Right lobe of liver (tissue), 6 donors: ENCODE results near the gene PIGBOS1. TPM values are rescaled to one million over a fixed set of nuclear protein-coding genes. Genes with fewer than 3 reads are reported as not detected.
"Not testable (repeated sequence)": the region's sequence is repeated elsewhere in the genome, so short reads cannot be mapped to it uniquely, and the experiment has no call there.

Experiments
- ATAC-seq, 4 donors: fragments of 200-7000 bp; cut with Tn5 transposase; one replicate each; pipeline ENCODE4 v1.9.1; 2020; ENCODE audit warnings: mild to moderate bottlenecking in 4 of 4, moderate library complexity in 4 of 4
- DNase-seq, 3 donors: peaks; one replicate each; pipeline ENCODE4 v3.0.0-alpha.2; 2020
- H3K27ac ChIP-seq, 3 donors: fragments of 200-600 bp; one replicate each; pipeline ENCODE4 v1.8.0; 2022
- H3K27me3 ChIP-seq, 2 donors: fragments of 200-600 bp; one replicate each; pipeline ENCODE4 v1.8.0; 2022
- H3K36me3 ChIP-seq, 4 donors: fragments of 200-600 bp; sonication (generic) in 1 of 4; one replicate each; pipeline versions ENCODE4 v1.5.1 to v1.8.0; 2017 to 2022; ENCODE audit warnings: control low read depth in 1 of 4
- H3K4me1 ChIP-seq, 4 donors: fragments of 200-600 bp; sonication (generic) in 1 of 4; one replicate each; pipeline versions ENCODE4 v1.5.1 to v1.8.0; 2017 to 2022; ENCODE audit warnings: control low read depth in 1 of 4
- H3K4me3 ChIP-seq, 3 donors: fragments of 200-600 bp; one replicate each; pipeline ENCODE4 v1.8.0; 2022
- H3K9me3 ChIP-seq, 4 donors: fragments of 200-600 bp; sonication (generic) in 1 of 4; one replicate each; pipeline versions ENCODE4 v1.5.1 to v1.8.0; 2017 to 2022; ENCODE audit warnings: control low read depth in 1 of 4
- POLR2A ChIP-seq: fragments of 450-650 bp; IDR thresholded peaks from one replicate; pipeline ENCODE4 v1.6.1; 2017; ENCODE audit warnings: antibody characterized with exemption, mild to moderate bottlenecking
- WGBS: methylation state at CpG from one replicate; pipeline ENCODE4 v1.1.6; 2018; ENCODE audit warnings: low coverage, low lambda C conversion rate; ENCODE audit not compliant: insufficient coverage; ENCODE audit errors: missing lambda C conversion rate; 5-methylcytosine and 5-hydroxymethylcytosine counted together
- intact Hi-C, 2 donors: fragments of 100-400 bp; cut with DNase I; formaldehyde crosslinking; loops; one replicate each; pipeline versions ENCODE4 v1.11.2 to v1.14.1; 2022
- total RNA-seq, 6 experiments: library from RNA; depleted of rRNA in 2 of 6; stranded (reverse); fragments of >200 nt in 2 of 6; fragmentation: NEBNext Ultra II Directional in 3 of 6; extraction: Animal tissue kit (Norgen Biotek cat#: 25700) in 3 of 6; gene quantifications; one replicate each; pipeline versions ENCODE4 v1.1.0 to v1.2.4, GENCODE V29; 2016 to 2023
- TF ChIP-seq, protein P1 (sequence below), 4 donors: fragments of 200-600 bp in 3 of 4; fragments of 450-650 bp in 1 of 4; IDR thresholded peaks; one replicate each; pipeline versions ENCODE4 v1.5.1 to v1.8.0; 2016 to 2022; ENCODE audit warnings: antibody characterized with exemption in 4 of 4, mild to moderate bottlenecking in 2 of 4
- donor health status: DM: no; HTN: yes; CAD: no.
- donor health status: DM: no; HTN: no; CAD: no.
- donor health status: DM: no; HTN: no; CAD: no.
- donor health status: DM: no; HTN: yes; CAD: no.
- donor health status: DM: no; HTN: yes; CAD: no.

Gene PIGBOS1
- total RNA-seq, 6 experiments from 2014 or later, result 4.2 to 36.1 (median 5.8) TPM

GRCh38 chr15:55320238-55320550, 1.3 kb upstream of the PIGBOS1 start:
- H3K4me1 ChIP-seq, result peaks cover 0 to 13% (median 0%) of the 10 kb centered on the region in 4 donors
- H3K36me3 ChIP-seq, result no peaks in the 10 kb centered on the region
- 29% methylated on average over 2 of the region's 2 CpGs for WGBS
- ATAC-seq, result no peak
- no peak overlapping the region for H3K27ac ChIP-seq
- no peaks in the 10 kb centered on the region for H3K27me3 ChIP-seq
- TF ChIP-seq POLR2A, result no peak
- TF ChIP-seq, protein P1, sequence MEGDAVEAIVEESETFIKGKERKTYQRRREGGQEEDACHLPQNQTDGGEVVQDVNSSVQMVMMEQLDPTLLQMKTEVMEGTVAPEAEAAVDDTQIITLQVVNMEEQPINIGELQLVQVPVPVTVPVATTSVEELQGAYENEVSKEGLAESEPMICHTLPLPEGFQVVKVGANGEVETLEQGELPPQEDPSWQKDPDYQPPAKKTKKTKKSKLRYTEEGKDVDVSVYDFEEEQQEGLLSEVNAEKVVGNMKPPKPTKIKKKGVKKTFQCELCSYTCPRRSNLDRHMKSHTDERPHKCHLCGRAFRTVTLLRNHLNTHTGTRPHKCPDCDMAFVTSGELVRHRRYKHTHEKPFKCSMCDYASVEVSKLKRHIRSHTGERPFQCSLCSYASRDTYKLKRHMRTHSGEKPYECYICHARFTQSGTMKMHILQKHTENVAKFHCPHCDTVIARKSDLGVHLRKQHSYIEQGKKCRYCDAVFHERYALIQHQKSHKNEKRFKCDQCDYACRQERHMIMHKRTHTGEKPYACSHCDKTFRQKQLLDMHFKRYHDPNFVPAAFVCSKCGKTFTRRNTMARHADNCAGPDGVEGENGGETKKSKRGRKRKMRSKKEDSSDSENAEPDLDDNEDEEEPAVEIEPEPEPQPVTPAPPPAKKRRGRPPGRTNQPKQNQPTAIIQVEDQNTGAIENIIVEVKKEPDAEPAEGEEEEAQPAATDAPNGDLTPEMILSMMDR (IDR thresholded peaks at IDR 0.05), result no peak
- H3K9me3 ChIP-seq, result no peaks in the 10 kb centered on the region
- intact Hi-C loops, result no loop called here
- no peak overlapping the region for H3K4me3 ChIP-seq
- no peak for DNase-seq

DNA sequence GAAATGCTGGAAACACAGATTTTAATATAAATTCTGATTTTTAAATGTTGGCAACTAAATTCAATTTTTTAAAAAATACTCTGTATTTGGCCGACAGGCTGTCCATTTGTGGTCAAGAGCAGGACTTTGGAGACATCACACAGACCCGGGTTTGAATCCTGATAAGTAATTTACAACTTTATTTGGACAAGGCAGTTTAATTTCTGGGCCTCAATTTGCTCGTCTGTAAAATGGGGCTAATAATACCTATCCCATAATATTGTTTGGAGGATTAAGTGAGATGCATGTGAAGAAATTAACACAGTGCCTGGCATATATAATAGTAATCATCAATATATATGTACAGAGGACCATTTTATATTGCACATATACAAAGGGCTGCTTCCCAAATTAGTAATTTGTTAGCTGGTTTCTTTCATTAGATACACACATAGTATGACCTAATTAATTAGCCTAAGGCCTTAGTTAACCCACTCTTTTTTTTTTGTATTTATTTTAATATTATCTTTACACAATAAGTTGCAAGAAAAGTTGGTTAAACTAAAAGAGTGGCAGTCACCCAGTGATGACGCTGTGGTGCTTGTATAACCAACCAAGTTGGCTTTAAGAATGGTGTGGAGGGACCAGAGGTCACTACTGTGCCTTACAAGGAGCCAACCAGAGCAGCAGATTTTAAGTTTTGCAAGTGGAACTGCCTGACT, 764 bp upstream of the PIGBOS1 start:
- ATAC-seq (peak in 2 of 4 donors; percentile 12 to 45), DNase-seq (no peak)
- no peak for TF ChIP-seq POLR2A
- TF ChIP-seq, protein P1 (IDR thresholded peaks at IDR 0.05), result no peak
- H3K4me1 ChIP-seq, result peaks cover 0 to 13% (median 0%) of the 10 kb centered on the region in 4 donors
- no peaks in the 10 kb centered on the region for H3K9me3 ChIP-seq
- peak overlapping the region in 2 of 3 donors; percentile 93 to 95 for H3K27ac ChIP-seq
- no peaks in the 10 kb centered on the region for H3K36me3 ChIP-seq
- intact Hi-C loops, result no loop called here
- 43% methylated on average over 4 of the region's 4 CpGs for WGBS
- no peaks in the 10 kb centered on the region for H3K27me3 ChIP-seq
- H3K4me3 ChIP-seq, result peak overlapping the region; percentile 63 to 78 (median 77)

- H3K27me3 ChIP-seq, ATAC-seq, H3K4me1 ChIP-seq, H3K9me3 ChIP-seq, intact Hi-C loops, H3K4me3 ChIP-seq, H3K27ac ChIP-seq, DNase-seq, H3K36me3 ChIP-seq: not testable (repeated sequence)
- no CpG with 5 or more reads among the region's 32 CpGs for WGBS
These were observed 16.1 kb downstream of the PIGBOS1 start for GRCh38 chr15:55302801-55303200.

DNA sequence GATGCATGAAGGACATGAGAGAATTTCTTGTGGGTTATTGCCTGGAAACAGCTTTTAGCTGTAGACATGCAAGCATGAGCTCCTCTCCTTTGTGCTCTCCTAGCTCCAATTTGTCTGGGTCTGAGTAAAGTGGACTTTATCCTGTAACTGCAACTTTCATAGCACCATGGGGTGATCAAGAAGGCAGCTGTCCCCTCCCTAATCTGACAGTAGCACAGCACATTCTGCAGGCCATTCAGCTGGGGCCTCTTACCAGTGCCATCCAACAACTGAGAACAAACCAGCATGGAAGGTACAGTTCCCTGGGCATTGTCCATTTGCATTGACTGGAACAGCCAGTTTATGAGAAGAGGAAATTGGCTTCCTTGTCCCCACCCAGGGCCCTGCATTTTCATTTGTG, 21.6 kb downstream of the PIGBOS1 start:
- no peak for TF ChIP-seq POLR2A
- TF ChIP-seq, protein P1 (IDR thresholded peaks at IDR 0.05), result no peak
- H3K4me1 ChIP-seq, result no peaks in the 10 kb centered on the region
- DNase-seq (no peak), ATAC-seq (no peak)
- H3K27me3 ChIP-seq, result no peaks in the 10 kb centered on the region
- H3K4me3 ChIP-seq, result no peak overlapping the region
- H3K9me3 ChIP-seq, result no peaks in the 10 kb centered on the region
- H3K36me3 ChIP-seq, result no peaks in the 10 kb centered on the region
- intact Hi-C loops, result no loop called here
- H3K27ac ChIP-seq, result no peak overlapping the region

- DNase-seq (peak; percentile 85 to 88 (median 88)), ATAC-seq (peak; percentile 82 to 89 (median 84))
- TF ChIP-seq, protein P1 (IDR thresholded peaks at IDR 0.05), result peak; percentile 84 to 96 (median 92)
- TF ChIP-seq POLR2A, result no peak
- H3K4me1 ChIP-seq, result peaks cover 0 to 16% (median 3%) of the 10 kb centered on the region in 4 donors
- peak overlapping the region; percentile 77 to 95 (median 93) for H3K27ac ChIP-seq
- no peaks in the 10 kb centered on the region for H3K36me3 ChIP-seq
- intact Hi-C loops, result no loop called here
- no peaks in the 10 kb centered on the region for H3K27me3 ChIP-seq
- peak overlapping the region; percentile 85 to 92 (median 85) for H3K4me3 ChIP-seq
- H3K9me3 ChIP-seq, result no peaks in the 10 kb centered on the region
- WGBS, result 13% methylated on average over 17 of the region's 17 CpGs
These were observed 28.3 kb downstream of the PIGBOS1 start for GRCh38 chr15:55290528-55291057.
